NCI-H2171 treated with DMSO at 0.1 percent for 48 hours (cell line): Measurements from ENCODE around the gene FOSL2.

Source experiments
- DNase-seq: peaks from one replicate; lab custom pipeline; 2025; lab: John Stamatoyannopoulos, UW

FOSL2 gene

GRCh38 chr2:28392297-28393113 is at the start of gene FOSL2:
Gene FOSL2 (plus strand): TSS chr2:28392858. CDS start chr2:28393721, 863 bp downstream.
- peak; percentile 99 for DNase-seq

GRCh38 chr2:28343184-28343942 is 49.3 kb upstream of the FOSL2 start:
- DNase-seq: no peak

GRCh38 chr2:28343971-28344715 is 48.5 kb upstream of the FOSL2 start:
- DNase-seq: no peak

DNA sequence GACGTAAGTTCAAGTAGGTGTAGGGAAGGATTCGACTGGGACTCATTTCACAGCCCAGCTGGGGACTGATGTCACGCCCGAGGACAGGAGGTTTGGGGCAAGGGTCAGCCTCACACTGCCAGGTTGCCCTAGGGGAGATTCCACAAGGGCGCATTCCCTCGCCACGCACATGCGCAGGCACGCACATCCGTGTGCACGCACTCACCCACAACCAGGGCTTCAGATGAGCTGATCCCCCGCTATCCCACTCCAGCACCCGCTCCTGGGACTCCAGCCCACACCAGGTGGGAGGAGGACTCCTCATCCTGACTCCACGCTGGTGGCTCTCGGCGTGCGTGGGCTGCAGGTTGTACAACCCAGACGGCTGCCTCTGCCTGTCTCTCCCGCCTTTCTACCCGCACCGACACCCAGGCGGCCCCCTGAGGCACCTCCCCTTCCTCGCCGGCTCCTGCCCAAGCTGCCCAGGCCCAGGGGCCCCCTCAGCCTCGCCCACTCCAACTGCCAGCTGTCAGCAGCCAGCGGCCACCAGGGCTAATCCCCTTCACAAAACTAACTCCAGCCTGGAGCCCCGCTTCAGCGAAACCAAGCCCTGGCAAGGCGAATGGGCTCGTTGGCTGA is 47.8 kb upstream of the FOSL2 start:
- no peak for DNase-seq

- DNase-seq: no peak
Measured at GRCh38 chr2:28345619-28346018, 47.0 kb upstream of the FOSL2 start.

- DNase-seq: peak; percentile 40
Measured at GRCh38 chr2:28346587-28346986, 46.1 kb upstream of the FOSL2 start.

DNA sequence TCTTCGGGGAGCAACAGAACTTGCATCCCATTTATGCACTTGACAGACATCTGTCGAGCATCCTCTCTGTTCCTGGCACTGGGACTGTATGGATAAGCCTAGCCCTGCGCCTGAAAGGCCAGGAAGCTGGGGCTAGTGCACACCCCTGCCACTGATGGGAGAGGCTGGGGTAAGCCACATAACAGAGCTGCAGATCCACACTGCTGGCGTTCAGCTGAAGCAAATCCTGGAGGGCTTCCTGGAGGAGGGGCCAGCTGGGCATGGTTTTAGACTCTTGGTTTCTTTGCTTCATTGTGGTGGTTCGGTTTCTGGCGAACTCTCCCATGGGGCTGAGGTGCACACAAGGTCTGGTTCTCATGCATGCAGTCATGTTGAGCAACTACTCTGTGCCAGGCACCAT is 45.5 kb upstream of the FOSL2 start:
- DNase-seq: no peak

DNA sequence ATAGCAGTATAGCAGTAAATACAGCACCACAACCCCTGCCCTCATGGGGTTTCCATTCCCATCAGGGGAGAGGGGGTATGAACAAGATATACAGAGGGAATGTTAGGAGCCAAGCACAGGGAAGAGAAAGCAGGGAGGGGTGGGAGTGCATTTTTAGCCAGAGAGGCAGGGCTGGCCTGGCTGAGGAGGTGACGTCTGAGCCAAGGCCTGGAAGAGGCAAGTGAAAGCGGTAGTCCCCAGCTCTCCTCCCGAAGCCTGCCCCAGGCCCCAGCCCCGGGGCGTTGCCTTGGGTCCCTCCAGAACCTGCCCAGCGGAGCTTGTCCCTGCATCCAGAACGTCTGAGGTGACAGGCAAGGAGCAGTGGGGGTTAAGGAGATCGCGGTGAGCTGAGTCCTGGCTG is 45.1 kb upstream of the FOSL2 start:
- DNase-seq: no peak

DNA sequence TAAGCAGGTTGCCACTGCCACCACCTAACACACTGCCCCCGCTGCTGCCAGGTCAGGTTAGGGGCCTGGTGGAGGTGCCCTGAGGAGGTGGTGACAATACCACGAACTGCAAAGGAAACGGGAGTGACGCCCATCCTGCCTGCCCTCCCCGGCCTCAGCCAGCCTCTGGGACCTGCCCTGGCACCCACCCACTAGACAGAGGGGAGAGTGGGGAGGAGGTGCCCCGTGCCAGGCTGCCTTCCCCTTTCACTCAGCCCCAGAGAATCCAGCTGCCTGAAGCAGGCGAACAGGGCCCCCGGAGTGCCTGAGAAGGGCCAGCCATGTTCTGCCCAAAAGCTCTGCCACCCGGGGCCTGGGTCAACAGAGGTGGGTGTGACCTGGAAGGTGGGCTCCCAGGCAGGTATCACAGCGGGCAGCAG is 44.5 kb upstream of the FOSL2 start:
- no peak for DNase-seq

DNA sequence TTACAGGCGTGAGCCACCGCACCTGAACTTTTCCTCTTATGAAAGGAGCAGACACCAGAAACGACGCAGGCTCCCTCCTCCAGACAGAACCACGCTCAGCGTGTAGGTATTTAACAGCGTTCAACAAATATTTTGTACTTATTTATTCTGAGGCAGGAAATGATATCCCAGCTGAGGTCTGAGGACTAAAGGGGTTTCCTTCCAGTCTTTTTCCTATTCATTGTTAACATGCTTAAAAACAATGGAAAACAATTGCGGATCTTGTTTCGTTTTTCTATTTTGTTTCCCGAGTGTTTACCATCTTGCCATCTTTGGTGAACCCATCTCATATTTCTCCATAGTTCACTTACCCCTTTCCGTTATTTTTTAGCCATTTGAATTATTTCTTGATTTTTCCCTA is 43.7 kb upstream of the FOSL2 start:
- no peak for DNase-seq

DNA sequence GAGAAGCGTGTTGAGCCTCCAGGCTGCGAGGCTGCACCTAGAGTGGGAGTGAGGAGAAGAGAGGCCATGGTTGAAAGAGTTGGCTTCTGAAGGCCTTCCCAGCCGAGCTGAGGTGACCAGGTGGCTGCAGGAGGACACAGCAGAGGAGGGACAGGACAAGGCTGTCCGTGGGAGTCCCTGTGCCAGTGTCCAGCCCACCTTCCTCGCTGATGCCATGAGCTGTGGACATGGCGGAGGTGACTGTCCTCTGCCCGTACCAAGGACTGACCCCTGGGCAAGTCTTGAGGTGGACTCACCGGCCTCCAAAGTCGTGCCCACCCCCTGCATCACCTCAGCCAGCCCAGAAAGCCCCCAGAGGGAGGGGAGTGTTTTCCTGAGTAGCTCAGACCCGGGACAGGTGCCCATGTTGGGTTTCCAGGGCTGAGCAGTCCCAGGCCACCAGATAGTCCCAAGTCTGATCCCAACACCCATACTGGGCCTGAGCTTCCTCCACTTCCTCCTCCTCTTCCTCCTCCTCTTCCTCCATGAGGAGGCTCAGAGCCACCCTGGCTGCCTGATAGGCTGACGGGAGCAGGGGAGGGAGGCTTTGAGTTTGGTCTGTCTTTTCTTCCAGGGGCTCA is 43.0 kb upstream of the FOSL2 start:
- no peak for DNase-seq

DNA sequence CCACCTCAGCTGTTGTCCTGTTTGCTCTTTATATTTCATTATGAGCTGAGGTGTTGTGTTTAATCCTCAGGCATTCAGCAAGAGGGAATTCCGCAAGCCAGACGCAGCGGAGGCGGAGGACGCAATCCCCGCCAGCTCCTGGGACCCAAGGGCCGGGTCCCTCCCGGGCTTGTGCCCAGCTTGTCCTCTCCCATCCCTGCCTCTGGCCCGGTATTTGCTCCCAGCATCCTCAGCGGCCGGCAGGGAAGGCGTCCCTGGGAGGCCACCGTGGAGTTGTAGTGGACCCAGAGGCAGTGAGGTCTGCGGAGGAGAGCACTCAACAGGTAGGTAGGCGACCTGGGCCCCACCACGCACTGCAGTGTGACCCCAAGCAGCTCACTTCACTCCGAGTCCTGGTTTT is 42.5 kb upstream of the FOSL2 start:
- DNase-seq: no peak

GRCh38 chr2:28350791-28351285 is 41.8 kb upstream of the FOSL2 start:
- no peak for DNase-seq

- no peak for DNase-seq
Measured at GRCh38 chr2:28351621-28352020, 41.0 kb upstream of the FOSL2 start.

DNA sequence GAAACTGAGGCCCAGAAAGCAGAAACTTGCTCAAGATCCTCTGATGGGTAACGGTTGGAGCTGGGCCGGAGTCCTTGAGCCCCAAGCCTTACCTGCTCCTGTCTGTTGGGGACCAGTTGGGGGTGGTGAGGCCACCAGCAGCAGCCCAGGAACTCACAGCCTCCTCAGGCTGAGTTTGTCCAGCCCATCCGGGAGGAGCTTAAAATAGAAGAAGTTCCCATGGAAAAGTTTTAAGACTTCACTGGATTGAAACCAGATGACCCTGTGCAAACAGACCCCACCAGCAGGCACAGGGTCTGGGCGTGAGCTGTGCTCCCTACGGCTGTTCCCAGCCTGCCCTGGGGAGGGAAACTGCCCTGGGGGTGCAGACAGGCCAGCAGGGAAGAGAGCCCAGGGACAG is 40.6 kb upstream of the FOSL2 start:
- no peak for DNase-seq

GRCh38 chr2:28352610-28353195 is 40.0 kb upstream of the FOSL2 start:
- no peak for DNase-seq

DNA sequence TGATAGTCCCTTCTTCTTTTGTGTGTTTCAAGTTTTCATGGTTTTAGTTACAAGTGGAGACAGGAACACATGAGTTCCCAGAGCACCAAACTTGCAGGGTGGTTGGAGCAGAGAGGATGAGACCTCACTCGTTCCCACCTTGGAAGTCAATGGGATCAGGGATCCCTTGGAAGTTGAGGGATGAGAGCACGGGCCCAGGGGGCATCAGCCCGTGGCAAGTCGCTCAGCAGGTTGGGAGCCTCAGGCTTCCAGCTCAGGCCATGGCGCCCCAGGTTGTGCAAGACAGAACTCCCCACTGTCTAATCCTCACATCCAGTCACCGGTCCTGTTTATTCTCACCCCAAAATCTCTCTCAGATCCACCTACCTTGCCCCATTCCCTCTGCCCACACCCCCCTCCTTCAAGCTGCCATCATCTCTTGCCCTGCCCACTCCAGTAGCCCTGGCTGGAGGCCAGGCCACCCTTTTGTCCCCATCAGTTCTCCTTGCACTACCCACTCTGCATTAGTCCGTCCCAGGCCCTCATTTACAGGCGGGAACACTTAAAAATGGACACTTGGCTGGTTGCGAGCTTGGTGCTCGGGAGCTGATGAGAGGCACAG is 37.6 kb upstream of the FOSL2 start:
- no peak for DNase-seq

GRCh38 chr2:28355521-28356094 is 37.0 kb upstream of the FOSL2 start:
- no peak for DNase-seq

- peak; percentile 11 for DNase-seq
Measured at GRCh38 chr2:28356095-28356911, 36.4 kb upstream of the FOSL2 start.

DNA sequence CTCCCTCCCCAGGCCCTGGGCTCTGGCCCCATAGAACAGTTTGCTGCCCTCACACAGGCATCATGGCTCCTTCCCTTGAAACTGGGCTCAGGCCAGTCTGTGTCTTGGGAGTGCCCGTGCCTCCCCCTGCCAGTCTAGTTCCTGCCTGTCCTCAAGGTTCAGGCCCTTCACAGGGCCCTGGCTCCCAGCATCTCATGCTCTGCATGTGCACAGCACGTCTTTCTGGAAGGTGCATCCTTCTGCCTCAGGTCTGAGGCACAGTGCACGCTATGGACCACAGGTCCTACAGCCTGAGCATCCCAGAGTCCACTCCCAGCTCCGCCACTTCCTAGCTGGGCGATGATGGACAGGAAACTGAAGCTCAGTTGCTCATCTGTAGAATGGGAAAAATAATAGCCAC is 35.6 kb upstream of the FOSL2 start:
- DNase-seq: no peak
